NB4 (cell line): Measurements from ENCODE around the gene RBM26.

ENCODE experiments used
- DNase-seq: peaks from one replicate; pipeline ENCODE4 v3.0.0; 2010; ENCODE audit warnings: low read depth
- H3K4me3 ChIP-seq: one replicate; pipeline ENCODE4 v1.5.1; 2011; ENCODE audit warnings: mild to moderate bottlenecking, low read depth, low read length, moderate library complexity
- MYC ChIP-seq: IDR thresholded peaks from 2 replicates; pipeline ENCODE4 v1.6.1; 2011; ENCODE audit warnings: low read depth, low read length
- POLR2A ChIP-seq: IDR thresholded peaks from 2 replicates; pipeline ENCODE4 v1.6.1; 2011; ENCODE audit warnings: mild to moderate bottlenecking; ENCODE audit not compliant: insufficient read length; ENCODE audit errors: extremely low read depth
- TF ChIP-seq, protein P1 (sequence below): IDR thresholded peaks from 2 replicates; pipeline ENCODE4 v1.6.1; 2011; ENCODE audit warnings: low read depth, low read length
- TF ChIP-seq, protein P2 (sequence below): IDR thresholded peaks from one replicate; pipeline ENCODE4 v1.5.1; 2012; ENCODE audit warnings: low read depth, low read length

The RBM26 gene, protein sequence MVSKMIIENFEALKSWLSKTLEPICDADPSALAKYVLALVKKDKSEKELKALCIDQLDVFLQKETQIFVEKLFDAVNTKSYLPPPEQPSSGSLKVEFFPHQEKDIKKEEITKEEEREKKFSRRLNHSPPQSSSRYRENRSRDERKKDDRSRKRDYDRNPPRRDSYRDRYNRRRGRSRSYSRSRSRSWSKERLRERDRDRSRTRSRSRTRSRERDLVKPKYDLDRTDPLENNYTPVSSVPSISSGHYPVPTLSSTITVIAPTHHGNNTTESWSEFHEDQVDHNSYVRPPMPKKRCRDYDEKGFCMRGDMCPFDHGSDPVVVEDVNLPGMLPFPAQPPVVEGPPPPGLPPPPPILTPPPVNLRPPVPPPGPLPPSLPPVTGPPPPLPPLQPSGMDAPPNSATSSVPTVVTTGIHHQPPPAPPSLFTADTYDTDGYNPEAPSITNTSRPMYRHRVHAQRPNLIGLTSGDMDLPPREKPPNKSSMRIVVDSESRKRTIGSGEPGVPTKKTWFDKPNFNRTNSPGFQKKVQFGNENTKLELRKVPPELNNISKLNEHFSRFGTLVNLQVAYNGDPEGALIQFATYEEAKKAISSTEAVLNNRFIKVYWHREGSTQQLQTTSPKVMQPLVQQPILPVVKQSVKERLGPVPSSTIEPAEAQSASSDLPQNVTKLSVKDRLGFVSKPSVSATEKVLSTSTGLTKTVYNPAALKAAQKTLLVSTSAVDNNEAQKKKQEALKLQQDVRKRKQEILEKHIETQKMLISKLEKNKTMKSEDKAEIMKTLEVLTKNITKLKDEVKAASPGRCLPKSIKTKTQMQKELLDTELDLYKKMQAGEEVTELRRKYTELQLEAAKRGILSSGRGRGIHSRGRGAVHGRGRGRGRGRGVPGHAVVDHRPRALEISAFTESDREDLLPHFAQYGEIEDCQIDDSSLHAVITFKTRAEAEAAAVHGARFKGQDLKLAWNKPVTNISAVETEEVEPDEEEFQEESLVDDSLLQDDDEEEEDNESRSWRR

DNA sequence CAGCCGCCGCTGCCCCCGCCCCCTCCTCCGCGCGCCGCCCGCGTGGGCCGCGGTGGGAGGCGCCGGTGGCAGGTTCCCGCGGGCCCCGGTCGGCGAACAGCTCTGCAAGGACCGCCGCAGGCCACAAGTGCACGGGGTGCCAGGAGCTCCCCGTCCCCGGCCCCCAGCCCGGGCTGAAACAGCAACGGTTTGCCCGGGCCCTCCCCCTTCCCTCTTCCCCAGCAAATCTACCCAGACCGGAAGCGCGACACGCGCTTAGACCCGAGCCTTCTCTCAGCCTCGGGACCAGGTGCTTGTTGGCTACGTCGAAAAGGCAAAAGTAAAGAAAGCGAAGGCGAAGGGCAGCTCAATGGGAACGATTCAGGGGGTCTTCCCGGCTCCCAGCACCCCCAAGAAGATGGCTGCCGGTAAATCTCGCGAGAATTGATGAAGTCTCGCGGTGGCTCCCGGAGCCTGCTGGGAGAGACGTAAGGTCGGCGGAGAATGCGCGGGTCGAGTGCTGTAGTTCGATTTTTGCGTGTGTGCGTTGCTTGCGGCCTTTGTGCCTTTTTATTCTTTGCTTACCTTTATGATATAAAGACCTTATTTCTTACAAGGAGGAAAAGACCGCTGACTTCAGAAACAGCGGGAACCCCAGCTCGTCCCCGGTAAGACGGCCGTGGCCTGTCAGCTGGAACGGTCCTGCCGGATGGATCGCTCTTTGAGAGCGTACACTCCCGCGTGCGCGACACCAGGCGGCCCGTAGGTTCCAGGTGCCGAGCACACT is at the start of gene RBM26:
Gene RBM26, minus strand, starts transcription at position 425 of the 766 bp plus-strand sequence. CDS start 481 bp downstream, outside the sequence.
- peak; percentile 94 for TF ChIP-seq POLR2A
- TF ChIP-seq MYC: peak; percentile 95
- TF ChIP-seq, protein P1, sequence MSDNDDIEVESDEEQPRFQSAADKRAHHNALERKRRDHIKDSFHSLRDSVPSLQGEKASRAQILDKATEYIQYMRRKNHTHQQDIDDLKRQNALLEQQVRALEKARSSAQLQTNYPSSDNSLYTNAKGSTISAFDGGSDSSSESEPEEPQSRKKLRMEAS: peak; percentile 83
- TF ChIP-seq, protein P2, sequence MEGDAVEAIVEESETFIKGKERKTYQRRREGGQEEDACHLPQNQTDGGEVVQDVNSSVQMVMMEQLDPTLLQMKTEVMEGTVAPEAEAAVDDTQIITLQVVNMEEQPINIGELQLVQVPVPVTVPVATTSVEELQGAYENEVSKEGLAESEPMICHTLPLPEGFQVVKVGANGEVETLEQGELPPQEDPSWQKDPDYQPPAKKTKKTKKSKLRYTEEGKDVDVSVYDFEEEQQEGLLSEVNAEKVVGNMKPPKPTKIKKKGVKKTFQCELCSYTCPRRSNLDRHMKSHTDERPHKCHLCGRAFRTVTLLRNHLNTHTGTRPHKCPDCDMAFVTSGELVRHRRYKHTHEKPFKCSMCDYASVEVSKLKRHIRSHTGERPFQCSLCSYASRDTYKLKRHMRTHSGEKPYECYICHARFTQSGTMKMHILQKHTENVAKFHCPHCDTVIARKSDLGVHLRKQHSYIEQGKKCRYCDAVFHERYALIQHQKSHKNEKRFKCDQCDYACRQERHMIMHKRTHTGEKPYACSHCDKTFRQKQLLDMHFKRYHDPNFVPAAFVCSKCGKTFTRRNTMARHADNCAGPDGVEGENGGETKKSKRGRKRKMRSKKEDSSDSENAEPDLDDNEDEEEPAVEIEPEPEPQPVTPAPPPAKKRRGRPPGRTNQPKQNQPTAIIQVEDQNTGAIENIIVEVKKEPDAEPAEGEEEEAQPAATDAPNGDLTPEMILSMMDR: no peak
- DNase-seq: peak; percentile 96
- peak within 1 kb of the TSS; percentile 83 for H3K4me3 ChIP-seq

DNA sequence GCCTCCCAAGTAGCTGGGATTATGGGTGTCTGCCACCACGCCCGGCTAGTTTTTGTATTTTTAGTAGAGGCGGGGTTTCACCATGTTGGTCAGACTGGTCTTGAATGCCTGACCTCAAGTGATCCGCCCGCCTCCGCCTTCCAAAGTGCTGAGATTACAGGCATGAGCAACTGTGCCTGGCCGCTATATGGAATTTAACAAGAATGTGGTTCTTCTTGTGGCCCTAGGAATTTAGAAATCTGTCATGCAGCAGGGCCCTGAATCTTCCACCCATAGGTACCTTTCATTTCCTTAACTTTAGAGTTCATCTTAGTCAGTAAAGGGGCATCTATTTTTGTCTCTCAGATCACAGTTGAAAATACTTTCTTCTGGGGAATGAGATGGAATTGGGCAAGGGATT is 49.3 kb upstream of the RBM26 start:
- TF ChIP-seq POLR2A (no peak), MYC (no peak)
- TF ChIP-seq, protein P1: no peak
- TF ChIP-seq, protein P2: no peak
- DNase-seq: no peak
- H3K4me3 ChIP-seq: no peak overlapping the region

DNA sequence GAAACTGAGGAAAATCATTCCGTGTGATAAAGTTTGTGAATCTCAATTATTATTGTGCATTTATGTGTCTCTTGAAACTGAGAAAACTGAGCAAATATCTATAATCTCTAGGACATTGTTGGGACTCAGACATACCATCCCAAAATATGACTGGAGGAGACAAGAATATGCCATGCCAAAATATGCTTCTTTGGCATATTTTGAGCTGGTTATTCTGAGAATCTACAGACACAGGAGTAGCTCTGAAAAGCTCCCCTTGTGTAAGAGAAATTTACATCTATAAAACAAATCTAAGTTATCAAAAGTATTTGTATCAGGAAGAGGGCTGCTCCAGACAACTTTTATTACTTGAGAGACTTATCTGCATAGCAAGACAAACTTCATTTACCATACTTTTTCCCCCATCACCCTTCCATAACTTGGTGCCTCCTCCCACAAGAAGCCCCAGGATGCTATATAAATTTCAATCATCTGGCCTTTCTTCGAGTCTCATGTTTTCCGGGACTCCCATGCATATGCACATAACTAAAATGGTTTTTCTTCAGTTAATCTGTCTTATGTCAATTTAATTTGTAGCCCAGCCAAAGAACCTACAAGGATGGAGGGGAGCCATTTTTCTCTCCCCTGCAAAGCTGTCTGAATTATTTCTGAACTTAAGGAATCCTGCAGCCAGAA is 46.3 kb upstream of the RBM26 start:
- DNase-seq: no peak
- no peak overlapping the region for H3K4me3 ChIP-seq
- TF ChIP-seq, protein P1: no peak
- no peak for TF ChIP-seq MYC
- TF ChIP-seq, protein P2: no peak
- no peak for TF ChIP-seq POLR2A

DNA sequence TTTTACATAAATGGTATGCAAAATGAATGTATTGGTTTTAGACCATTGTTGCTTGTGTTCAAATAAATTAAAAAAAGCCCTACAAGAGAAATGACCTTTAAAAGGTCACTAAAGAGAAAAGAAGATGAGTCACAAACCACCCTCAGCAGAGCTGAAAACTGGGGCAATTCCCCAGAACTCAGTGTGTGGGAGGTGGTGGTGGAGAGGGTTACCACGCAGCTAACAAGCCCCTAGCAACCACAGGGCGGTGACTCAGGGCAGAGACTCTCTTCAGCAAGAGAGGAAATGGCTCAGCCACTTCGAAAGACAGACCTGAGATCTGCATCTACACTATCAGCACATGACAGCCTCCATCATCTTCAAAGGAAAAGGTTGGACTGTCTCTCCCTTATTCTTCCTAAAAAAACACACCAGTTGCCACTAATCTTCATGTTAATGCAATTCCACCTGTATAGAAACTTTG is 45.5 kb upstream of the RBM26 start:
- DNase-seq: peak; percentile 98

More for the DNA sequence above, 45.5 kb upstream of the RBM26 start:
- TF ChIP-seq, protein P2: no peak
- TF ChIP-seq, protein P1: peak; percentile 63
- TF ChIP-seq POLR2A: no peak
- no peak for TF ChIP-seq MYC
- H3K4me3 ChIP-seq: peak overlapping the region; percentile 14
